ENCODE measurements around the gene TTC28.

Gene TTC28

GRCh38 chr22:28679611-28680287, at the start of gene TTC28:
TSS of gene TTC28 (minus strand) at chr22:28679840. CDS start at chr22:28679723, 117 bp downstream.
- DNase-seq (ENCODE audit: low read depth): peak; percentile 55
- H3K4me3 ChIP-seq (ENCODE audit: low read depth, low read length): peak within 1 kb of the TSS; percentile 25

GRCh38 chr22:28728621-28729313, 49.1 kb upstream of the TTC28 start:
- no peak overlapping the region for H3K4me3 ChIP-seq (ENCODE audit: low read depth, low read length)
- TF ChIP-seq CTCF (IDR thresholded peaks at IDR 0.05; ENCODE audit: low read depth, low read length): no peak
- DNase-seq (ENCODE audit: low read depth): no peak

GRCh38 chr22:28728002-28728401, 48.4 kb upstream of the TTC28 start:
- H3K4me3 ChIP-seq (ENCODE audit: low read depth, low read length): no peak overlapping the region
- TF ChIP-seq MYC (IDR thresholded peaks at IDR 0.05; ENCODE audit: low read depth, low read length): no peak
- no peak for TF ChIP-seq POLR2A (IDR thresholded peaks at IDR 0.05; ENCODE audit: extremely low read depth, insufficient read length)
- no peak for TF ChIP-seq CTCF (IDR thresholded peaks at IDR 0.05; ENCODE audit: low read depth, low read length)
- no peak for TF ChIP-seq MAX (IDR thresholded peaks at IDR 0.05; ENCODE audit: low read depth, low read length)
- no peak for DNase-seq (ENCODE audit: low read depth)

GRCh38 chr22:28718044-28718443, 38.4 kb upstream of the TTC28 start:
- TF ChIP-seq MAX (IDR thresholded peaks at IDR 0.05; ENCODE audit: low read depth, low read length): no peak
- TF ChIP-seq CTCF (IDR thresholded peaks at IDR 0.05; ENCODE audit: low read depth, low read length): no peak
- TF ChIP-seq MYC (IDR thresholded peaks at IDR 0.05; ENCODE audit: low read depth, low read length): no peak
- no peak for TF ChIP-seq POLR2A (IDR thresholded peaks at IDR 0.05; ENCODE audit: extremely low read depth, insufficient read length)
- no peak overlapping the region for H3K4me3 ChIP-seq (ENCODE audit: low read depth, low read length)
- no peak for DNase-seq (ENCODE audit: low read depth)

GRCh38 chr22:28716686-28717085, 37.0 kb upstream of the TTC28 start:
- no peak for TF ChIP-seq MYC (IDR thresholded peaks at IDR 0.05; ENCODE audit: low read depth, low read length)
- no peak for TF ChIP-seq CTCF (IDR thresholded peaks at IDR 0.05; ENCODE audit: low read depth, low read length)
- TF ChIP-seq POLR2A (IDR thresholded peaks at IDR 0.05; ENCODE audit: extremely low read depth, insufficient read length): no peak
- TF ChIP-seq MAX (IDR thresholded peaks at IDR 0.05; ENCODE audit: low read depth, low read length): no peak
- no peak overlapping the region for H3K4me3 ChIP-seq (ENCODE audit: low read depth, low read length)
- no peak for DNase-seq (ENCODE audit: low read depth)

- H3K4me3 ChIP-seq (ENCODE audit: low read depth, low read length): no peak overlapping the region
- no peak for DNase-seq (ENCODE audit: low read depth)
- TF ChIP-seq MYC (IDR thresholded peaks at IDR 0.05; ENCODE audit: low read depth, low read length): no peak
- TF ChIP-seq CTCF (IDR thresholded peaks at IDR 0.05; ENCODE audit: low read depth, low read length): no peak
These were observed 36.0 kb upstream of the TTC28 start for GRCh38 chr22:28715611-28716010.

All from NB4 (cell line).